SK-N-SH (cell line): ENCODE data around the gene CLSTN2. TPM values are rescaled to one million over a fixed set of nuclear protein-coding genes. Genes with fewer than 3 reads are reported as not detected.
A peak's percentile ranks its signal among the peaks of the same experiment; 100 is the strongest.

Source experiments
- CHD2 ChIP-seq: fragments of 150-350 bp; IDR thresholded peaks from 2 replicates; pipeline ENCODE4 v1.6.1; 2018; ENCODE audit warnings: low read length; ENCODE audit not compliant: partially characterized antibody
- ELF1 ChIP-seq: IDR thresholded peaks from 2 replicates; pipeline ENCODE4 v1.4.0; 2012
- EP300 ChIP-seq, 2 experiments: IDR thresholded peaks; 2 replicates each; pipeline versions ENCODE4 v1.4.0 to v1.6.1; 2012; ENCODE audit warnings: borderline replicate concordance in 1 of 2, low read depth in 1 of 2, low read length in 1 of 2
- FOSL2 ChIP-seq: IDR thresholded peaks from 2 replicates; pipeline ENCODE4 v1.4.0; 2012; ENCODE audit warnings: low read depth, mild to moderate bottlenecking, moderate library complexity, borderline replicate concordance
- FOXM1 ChIP-seq: IDR thresholded peaks from 2 replicates; pipeline ENCODE4 v1.4.0; 2012; ENCODE audit warnings: low read depth, mild to moderate bottlenecking
- MEF2A ChIP-seq: IDR thresholded peaks from 2 replicates; pipeline ENCODE4 v1.4.0; 2012; ENCODE audit warnings: low read depth, borderline replicate concordance
- NRF1 ChIP-seq: IDR thresholded peaks from 2 replicates; pipeline ENCODE4 v1.6.1; 2012; ENCODE audit warnings: low read depth, mild to moderate bottlenecking, low read length
- POLR2AphosphoS5 ChIP-seq: IDR thresholded peaks from 2 replicates; pipeline ENCODE4 v1.6.1; 2012; ENCODE audit warnings: low read depth, low read length
- RAD21 ChIP-seq: IDR thresholded peaks from 2 replicates; pipeline ENCODE4 v1.6.1; 2012; ENCODE audit warnings: mild to moderate bottlenecking, low read length
- RCOR1 ChIP-seq: fragments of 150-350 bp; IDR thresholded peaks from 2 replicates; pipeline ENCODE4 v1.6.1; 2017; ENCODE audit warnings: antibody characterized with exemption, low read length
- RFX5 ChIP-seq: IDR thresholded peaks from 2 replicates; pipeline ENCODE4 v1.6.1; 2012; ENCODE audit warnings: mild to moderate bottlenecking, improper control_type of control experiment, low read length
- TAF1 ChIP-seq: IDR thresholded peaks from 2 replicates; pipeline ENCODE4 v1.6.1; 2012; ENCODE audit warnings: low read depth, mild to moderate bottlenecking, low read length, moderate library complexity, borderline replicate concordance
- TCF12 ChIP-seq: IDR thresholded peaks from 2 replicates; pipeline ENCODE4 v1.4.0; 2012
- YY1 ChIP-seq: IDR thresholded peaks from 2 replicates; pipeline ENCODE4 v1.4.0; 2012; ENCODE audit warnings: low read depth, mild to moderate bottlenecking
- polyA plus RNA-seq, 3 experiments: library from polyadenylated mRNA; depleted of rRNA; stranded (reverse); fragments of >200 nt; gene quantifications; 2 replicates each; pipeline ENCODE4 v1.2.3, GENCODE V29; 2012
- TF ChIP-seq, protein P1 (sequence below): IDR thresholded peaks from 2 replicates; pipeline ENCODE4 v1.6.1; 2012; ENCODE audit warnings: mild to moderate bottlenecking, low read depth, low read length, moderate library complexity
- TF ChIP-seq, protein P2 (sequence below): fragments of 200-600 bp; sonication (generic); IDR thresholded peaks from 2 replicates; pipeline ENCODE4 v1.6.1; 2017; ENCODE audit warnings: antibody characterized with exemption, mild to moderate bottlenecking, moderate library complexity
- TF ChIP-seq, protein P3 (sequence below): IDR thresholded peaks from 2 replicates; pipeline ENCODE4 v1.4.0; 2012; ENCODE audit warnings: low read depth, borderline replicate concordance
- TF ChIP-seq, protein P4 (sequence below): IDR thresholded peaks from 2 replicates; pipeline ENCODE4; 2012

CLSTN2 gene
- polyA plus RNA-seq, 1 of the 3 experiments (the other 2 are of a cell fraction): 0.02 TPM

DNA sequence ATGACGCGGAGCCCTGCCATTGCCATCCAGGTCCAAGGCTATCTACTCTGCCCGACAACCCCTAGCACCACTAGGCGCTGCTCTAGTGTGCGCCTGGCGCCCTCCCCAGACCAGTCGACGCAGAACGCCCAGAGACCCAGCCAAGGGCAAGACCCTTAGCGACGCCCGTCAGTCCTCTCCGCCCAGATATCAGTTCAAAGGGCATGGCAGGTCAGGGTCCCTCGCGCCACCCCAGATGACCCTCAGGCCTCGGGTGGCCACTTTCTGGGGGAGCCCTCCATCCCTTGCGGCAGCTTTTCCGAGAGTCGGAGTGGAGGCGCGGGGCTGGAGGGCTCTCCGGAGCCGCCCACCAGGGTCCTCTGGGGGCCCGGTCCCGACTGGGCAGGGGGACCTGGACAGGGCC lies 371 bp upstream of the CLSTN2 start (continued):
- peak; percentile 15 for TF ChIP-seq CHD2
- TF ChIP-seq YY1: no peak
- TF ChIP-seq, protein P1, sequence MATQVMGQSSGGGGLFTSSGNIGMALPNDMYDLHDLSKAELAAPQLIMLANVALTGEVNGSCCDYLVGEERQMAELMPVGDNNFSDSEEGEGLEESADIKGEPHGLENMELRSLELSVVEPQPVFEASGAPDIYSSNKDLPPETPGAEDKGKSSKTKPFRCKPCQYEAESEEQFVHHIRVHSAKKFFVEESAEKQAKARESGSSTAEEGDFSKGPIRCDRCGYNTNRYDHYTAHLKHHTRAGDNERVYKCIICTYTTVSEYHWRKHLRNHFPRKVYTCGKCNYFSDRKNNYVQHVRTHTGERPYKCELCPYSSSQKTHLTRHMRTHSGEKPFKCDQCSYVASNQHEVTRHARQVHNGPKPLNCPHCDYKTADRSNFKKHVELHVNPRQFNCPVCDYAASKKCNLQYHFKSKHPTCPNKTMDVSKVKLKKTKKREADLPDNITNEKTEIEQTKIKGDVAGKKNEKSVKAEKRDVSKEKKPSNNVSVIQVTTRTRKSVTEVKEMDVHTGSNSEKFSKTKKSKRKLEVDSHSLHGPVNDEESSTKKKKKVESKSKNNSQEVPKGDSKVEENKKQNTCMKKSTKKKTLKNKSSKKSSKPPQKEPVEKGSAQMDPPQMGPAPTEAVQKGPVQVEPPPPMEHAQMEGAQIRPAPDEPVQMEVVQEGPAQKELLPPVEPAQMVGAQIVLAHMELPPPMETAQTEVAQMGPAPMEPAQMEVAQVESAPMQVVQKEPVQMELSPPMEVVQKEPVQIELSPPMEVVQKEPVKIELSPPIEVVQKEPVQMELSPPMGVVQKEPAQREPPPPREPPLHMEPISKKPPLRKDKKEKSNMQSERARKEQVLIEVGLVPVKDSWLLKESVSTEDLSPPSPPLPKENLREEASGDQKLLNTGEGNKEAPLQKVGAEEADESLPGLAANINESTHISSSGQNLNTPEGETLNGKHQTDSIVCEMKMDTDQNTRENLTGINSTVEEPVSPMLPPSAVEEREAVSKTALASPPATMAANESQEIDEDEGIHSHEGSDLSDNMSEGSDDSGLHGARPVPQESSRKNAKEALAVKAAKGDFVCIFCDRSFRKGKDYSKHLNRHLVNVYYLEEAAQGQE: no peak
- TF ChIP-seq FOSL2: no peak
- TF ChIP-seq TCF12: no peak
- TF ChIP-seq FOXM1: no peak
- TF ChIP-seq, protein P2, sequence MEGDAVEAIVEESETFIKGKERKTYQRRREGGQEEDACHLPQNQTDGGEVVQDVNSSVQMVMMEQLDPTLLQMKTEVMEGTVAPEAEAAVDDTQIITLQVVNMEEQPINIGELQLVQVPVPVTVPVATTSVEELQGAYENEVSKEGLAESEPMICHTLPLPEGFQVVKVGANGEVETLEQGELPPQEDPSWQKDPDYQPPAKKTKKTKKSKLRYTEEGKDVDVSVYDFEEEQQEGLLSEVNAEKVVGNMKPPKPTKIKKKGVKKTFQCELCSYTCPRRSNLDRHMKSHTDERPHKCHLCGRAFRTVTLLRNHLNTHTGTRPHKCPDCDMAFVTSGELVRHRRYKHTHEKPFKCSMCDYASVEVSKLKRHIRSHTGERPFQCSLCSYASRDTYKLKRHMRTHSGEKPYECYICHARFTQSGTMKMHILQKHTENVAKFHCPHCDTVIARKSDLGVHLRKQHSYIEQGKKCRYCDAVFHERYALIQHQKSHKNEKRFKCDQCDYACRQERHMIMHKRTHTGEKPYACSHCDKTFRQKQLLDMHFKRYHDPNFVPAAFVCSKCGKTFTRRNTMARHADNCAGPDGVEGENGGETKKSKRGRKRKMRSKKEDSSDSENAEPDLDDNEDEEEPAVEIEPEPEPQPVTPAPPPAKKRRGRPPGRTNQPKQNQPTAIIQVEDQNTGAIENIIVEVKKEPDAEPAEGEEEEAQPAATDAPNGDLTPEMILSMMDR: peak; percentile 8; the same call in 1 of the 2 replicates
- TF ChIP-seq RCOR1: no peak
- no peak for TF ChIP-seq EP300 (IDR thresholded peaks at IDR 0.05; ENCODE audit: borderline replicate concordance in 1 of 2, low read depth in 1 of 2, low read length in 1 of 2)
- TF ChIP-seq ELF1: no peak
- TF ChIP-seq TAF1: no peak
- TF ChIP-seq, protein P3, sequence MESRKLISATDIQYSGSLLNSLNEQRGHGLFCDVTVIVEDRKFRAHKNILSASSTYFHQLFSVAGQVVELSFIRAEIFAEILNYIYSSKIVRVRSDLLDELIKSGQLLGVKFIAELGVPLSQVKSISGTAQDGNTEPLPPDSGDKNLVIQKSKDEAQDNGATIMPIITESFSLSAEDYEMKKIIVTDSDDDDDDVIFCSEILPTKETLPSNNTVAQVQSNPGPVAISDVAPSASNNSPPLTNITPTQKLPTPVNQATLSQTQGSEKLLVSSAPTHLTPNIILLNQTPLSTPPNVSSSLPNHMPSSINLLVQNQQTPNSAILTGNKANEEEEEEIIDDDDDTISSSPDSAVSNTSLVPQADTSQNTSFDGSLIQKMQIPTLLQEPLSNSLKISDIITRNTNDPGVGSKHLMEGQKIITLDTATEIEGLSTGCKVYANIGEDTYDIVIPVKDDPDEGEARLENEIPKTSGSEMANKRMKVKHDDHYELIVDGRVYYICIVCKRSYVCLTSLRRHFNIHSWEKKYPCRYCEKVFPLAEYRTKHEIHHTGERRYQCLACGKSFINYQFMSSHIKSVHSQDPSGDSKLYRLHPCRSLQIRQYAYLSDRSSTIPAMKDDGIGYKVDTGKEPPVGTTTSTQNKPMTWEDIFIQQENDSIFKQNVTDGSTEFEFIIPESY: no peak
- no peak for TF ChIP-seq POLR2AphosphoS5
- no peak for TF ChIP-seq NRF1
- TF ChIP-seq, protein P4, sequence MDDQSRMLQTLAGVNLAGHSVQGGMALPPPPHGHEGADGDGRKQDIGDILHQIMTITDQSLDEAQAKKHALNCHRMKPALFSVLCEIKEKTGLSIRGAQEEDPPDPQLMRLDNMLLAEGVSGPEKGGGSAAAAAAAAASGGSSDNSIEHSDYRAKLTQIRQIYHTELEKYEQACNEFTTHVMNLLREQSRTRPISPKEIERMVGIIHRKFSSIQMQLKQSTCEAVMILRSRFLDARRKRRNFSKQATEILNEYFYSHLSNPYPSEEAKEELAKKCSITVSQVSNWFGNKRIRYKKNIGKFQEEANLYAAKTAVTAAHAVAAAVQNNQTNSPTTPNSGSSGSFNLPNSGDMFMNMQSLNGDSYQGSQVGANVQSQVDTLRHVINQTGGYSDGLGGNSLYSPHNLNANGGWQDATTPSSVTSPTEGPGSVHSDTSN: no peak
- peak; percentile 93 for TF ChIP-seq RAD21
- peak; percentile 82 for TF ChIP-seq RFX5
- TF ChIP-seq MEF2A: no peak
- TF ChIP-seq, all 33 proteins: peak for 6
